DMS153 treated with DMSO at 0.1 percent for 48 hours (cell line): Measurements from ENCODE around the gene GATA5.

Source experiments
- DNase-seq: peaks from one replicate; lab custom pipeline; 2025; ENCODE audit not compliant: unreplicated experiment; lab: John Stamatoyannopoulos, UW

The GATA5 gene

DNA sequence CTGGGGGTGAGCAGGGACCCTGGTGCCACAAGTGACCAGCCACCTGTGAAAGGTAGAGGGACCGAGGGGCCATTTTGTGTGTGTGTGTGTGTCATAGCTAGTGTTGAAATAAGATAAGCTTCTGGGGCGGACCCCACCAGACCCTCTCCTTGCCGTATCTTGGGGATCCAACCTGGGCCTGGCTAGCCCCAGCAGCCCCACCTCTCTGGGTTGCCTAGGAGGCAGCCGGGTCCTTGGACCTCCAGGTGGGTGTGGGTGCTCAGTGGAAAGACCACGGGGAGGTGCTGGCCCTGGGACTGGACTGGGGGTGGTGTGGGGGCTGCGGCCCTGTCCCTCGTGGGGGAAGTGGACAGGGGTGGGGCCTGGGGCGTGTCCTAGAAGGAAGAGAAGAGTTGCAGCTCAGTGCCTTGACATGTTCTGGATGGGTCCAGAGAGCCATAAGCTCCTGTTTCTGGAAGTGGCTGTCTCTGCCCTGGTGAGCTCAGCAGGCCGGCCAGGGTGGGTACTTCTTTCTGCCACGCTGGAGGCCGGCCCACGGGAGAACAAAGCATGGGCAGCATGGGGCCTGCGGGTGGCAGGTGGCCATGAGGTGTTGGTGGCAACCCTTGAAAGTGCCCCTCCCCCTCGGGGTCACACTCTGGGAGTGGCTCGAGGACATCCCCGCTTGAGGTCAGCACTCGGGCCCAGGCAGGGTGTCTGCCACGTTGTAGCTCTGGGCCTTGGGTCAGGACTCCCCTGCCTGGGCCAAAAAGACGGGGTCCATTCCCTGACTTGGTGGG lies 56.9 kb downstream of the GATA5 start:
- no peak for DNase-seq

DNA sequence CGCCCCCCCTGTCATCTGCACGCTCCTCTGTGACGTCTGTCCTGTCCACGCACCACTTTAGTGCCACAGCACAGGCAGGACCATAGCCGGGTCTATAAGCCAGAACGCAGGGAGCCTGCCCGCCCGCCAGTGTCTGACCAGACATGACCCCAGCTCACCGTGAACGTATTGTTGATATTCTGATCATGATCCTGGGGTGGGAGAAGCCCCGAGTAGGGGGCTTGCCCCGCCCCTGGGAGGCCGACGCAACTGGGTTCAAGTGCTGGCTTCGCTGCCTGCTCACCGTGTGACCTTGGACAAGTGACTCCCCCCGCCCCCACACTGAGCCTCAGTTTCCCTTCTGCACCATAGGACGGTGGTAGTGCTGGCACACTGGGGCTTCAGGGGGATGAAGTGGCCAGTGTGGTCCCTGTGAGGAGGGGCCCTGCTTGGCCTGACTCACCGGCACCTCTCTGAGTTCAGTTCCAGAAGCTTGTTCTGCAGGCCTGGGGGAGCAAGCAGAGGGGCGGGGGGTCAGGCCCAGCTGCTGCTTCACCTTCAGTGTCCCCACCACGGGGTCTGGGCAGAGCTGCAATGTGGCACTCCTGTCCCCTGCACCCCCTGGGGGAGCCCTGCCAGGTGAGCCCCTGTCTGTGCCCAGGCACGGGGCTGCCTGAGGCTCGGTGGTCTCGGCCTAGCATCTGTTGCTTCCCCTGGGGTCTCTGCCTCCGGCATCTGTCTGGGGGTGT lies 57.6 kb downstream of the GATA5 start:
- no peak for DNase-seq

DNA sequence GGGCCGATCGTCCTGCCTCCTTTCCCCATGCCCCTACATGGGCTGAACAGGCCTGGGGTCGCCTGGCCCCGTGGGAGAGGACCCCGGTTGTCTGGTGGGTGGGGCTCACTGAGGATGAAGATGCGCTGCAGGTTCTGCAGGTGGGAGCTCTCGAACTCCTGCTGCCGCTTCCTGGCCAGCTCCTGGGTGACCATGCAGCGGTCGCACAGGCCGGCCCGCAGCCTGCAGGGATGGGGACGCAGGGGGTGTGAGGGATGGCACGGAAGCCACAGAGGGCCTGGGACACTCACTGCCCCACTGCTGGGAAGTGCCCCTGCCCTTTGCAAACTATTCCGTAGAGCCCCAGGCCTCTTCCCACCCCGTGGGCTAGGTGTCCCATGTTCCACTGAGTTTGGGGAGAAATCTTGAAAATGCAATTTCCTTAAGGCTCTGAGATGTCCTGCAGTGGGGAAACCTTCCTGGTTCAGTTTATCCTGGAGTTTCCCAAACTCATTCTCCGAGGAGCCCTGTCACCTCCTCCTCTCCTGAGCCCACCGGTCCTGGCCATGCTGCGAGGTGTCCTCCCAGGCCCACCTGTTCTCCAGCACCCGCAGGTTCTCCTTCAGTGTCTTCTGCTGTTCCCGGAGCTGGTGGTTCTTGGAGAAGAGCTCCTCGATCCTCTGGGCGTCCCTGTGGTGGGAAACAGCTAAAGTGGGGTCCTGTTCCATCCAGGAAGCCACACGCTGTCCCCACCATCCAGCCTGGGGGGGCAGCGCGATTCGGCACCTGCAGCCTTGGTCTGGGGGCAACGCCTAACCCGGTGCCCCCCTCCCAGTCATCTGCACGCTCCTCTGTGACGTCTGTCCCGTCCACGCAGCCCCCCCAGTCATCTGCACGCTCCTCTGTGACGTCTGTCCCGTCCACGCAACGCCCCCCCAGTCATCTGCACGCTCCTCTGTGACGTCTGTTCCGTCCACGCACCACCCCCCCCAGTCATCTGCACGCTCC lies 58.9 kb downstream of the GATA5 start:
- no peak for DNase-seq

DNA sequence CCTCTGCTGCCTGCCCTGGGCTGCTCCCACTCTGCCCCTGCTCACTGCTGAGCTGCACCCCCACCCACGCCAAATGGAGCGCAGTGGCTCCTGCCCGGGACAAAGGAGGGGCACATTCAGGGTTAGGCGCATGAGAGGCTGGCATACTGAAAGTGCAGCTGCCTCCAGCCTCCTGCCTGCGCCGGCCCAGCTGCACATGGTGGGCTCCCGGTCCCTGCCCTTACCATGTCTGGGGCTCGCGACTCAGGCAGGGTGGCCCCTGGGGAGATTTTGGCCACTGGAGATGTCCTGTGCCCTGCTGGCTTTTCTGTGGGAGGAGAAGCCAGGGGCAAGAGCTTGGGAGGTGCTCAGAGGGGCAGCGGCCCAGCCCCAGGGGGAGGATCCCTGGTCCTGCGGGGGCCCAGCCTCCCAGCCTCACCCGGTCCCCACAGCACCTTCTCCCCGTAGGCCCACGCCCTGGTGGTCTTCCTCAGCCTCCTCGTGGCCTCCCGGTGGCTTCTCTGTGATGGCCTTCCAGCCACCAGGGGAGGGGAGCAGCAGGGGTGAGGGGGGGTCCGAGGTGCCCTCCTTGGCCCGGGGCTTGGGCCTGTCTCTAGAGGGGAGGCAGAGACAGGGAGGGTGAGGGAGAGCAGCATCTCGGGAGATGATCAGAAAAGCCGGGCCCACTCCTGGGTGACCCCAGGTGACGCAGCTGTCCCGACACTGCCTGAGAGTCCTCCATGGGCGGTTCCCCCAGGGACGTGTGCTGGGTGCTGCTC lies 60.3 kb downstream of the GATA5 start:
- DNase-seq = no peak

DNA sequence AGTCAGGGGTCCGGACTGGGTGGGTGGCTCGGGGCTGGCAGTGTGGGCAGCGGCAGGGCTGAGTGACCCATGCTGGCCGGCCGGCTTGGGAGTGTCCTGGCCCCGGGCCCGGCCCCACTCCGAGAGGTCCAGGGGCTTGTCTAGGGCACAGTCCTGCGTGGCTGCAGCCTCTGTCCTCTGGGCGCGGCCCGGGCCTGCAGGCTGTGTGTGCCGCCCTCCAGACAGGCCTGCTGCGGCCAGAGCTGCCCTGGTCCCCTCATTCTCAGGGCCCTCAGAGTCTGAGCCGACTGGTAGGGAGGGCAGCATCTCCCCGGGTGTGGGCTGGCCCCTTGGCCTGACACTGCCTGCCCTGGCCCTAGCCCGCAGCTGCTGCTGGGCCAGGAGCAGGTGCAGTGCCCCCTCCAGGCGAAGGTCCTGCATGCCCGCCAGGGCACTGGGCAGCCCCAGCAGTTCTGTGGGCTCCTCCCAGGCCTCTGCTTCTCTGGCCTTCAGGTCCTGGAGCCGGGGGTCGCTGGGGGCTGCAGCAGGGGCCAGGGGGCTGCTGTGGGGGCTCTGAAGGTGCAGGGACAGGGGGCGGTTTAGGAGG lies 61.8 kb downstream of the GATA5 start:
- DNase-seq = no peak
